IPS-18a (cell line): Measurements from ENCODE around the gene PLCG2.

Experiments used
- H3K27ac ChIP-seq: one replicate; pipeline ENCODE4 v1.5.1; 2013; ENCODE audit warnings: low read length
- H3K27me3 ChIP-seq: one replicate; pipeline ENCODE4 v1.6.1; 2013; ENCODE audit warnings: mild to moderate bottlenecking, low read length; ENCODE audit not compliant: control insufficient read depth, insufficient read depth
- H3K36me3 ChIP-seq: one replicate; pipeline ENCODE4 v1.6.1; 2013; ENCODE audit warnings: low read depth, low read length; ENCODE audit not compliant: control insufficient read depth
- H3K4me1 ChIP-seq: one replicate; pipeline ENCODE4 v1.6.1; 2013; ENCODE audit warnings: low read depth, low read length; ENCODE audit not compliant: control insufficient read depth
- H3K4me3 ChIP-seq: one replicate; pipeline ENCODE4 v1.5.1; 2013; ENCODE audit warnings: low read length
- H3K9ac ChIP-seq: one replicate; pipeline ENCODE4 v1.6.1; 2013; ENCODE audit warnings: mild to moderate bottlenecking, low read length, moderate library complexity
- H3K9me3 ChIP-seq: one replicate; pipeline ENCODE4 v1.6.1; 2013; ENCODE audit warnings: low read depth, low read length; ENCODE audit not compliant: control insufficient read depth

PLCG2 gene

GRCh38 chr16:81939164-81940056, 160.3 kb downstream of the PLCG2 start:
- Histone ChIP-seq H3K4me1 (peaks cover 59% of the 10 kb centered on the region), H3K9me3 (no peaks in the 10 kb centered on the region), H3K36me3 (no peaks in the 10 kb centered on the region), H3K27me3 (peaks cover 3% of the 10 kb centered on the region), H3K27ac (peak overlapping the region; percentile 18), H3K9ac (peak overlapping the region; percentile 1), H3K4me3 (no peak overlapping the region)

GRCh38 chr16:81940781-81941560, 161.9 kb downstream of the PLCG2 start:
- H3K27me3 ChIP-seq: peaks cover 3% of the 10 kb centered on the region
- no peak overlapping the region for H3K9ac ChIP-seq
- H3K27ac ChIP-seq: no peak overlapping the region
- no peak overlapping the region for H3K4me3 ChIP-seq
- no peaks in the 10 kb centered on the region for H3K9me3 ChIP-seq
- H3K36me3 ChIP-seq: no peaks in the 10 kb centered on the region
- H3K4me1 ChIP-seq: peaks cover 68% of the 10 kb centered on the region

GRCh38 chr16:81942007-81942601, 163.0 kb downstream of the PLCG2 start:
- no peaks in the 10 kb centered on the region for H3K36me3 ChIP-seq
- no peak overlapping the region for H3K27ac ChIP-seq
- H3K4me3 ChIP-seq: no peak overlapping the region
- peaks cover 3% of the 10 kb centered on the region for H3K27me3 ChIP-seq
- H3K4me1 ChIP-seq: peaks cover 67% of the 10 kb centered on the region
- no peak overlapping the region for H3K9ac ChIP-seq
- no peaks in the 10 kb centered on the region for H3K9me3 ChIP-seq

GRCh38 chr16:81945665-81946064, 166.6 kb downstream of the PLCG2 start:
- H3K36me3 ChIP-seq: no peaks in the 10 kb centered on the region
- H3K9me3 ChIP-seq: no peaks in the 10 kb centered on the region
- H3K4me3 ChIP-seq: no peak overlapping the region
- no peak overlapping the region for H3K9ac ChIP-seq
- H3K4me1 ChIP-seq: peaks cover 40% of the 10 kb centered on the region
- H3K27me3 ChIP-seq: peaks cover 3% of the 10 kb centered on the region
- no peak overlapping the region for H3K27ac ChIP-seq

GRCh38 chr16:81946206-81946605, 167.1 kb downstream of the PLCG2 start:
- Histone ChIP-seq H3K9ac (no peak overlapping the region), H3K27ac (no peak overlapping the region), H3K4me3 (no peak overlapping the region), H3K36me3 (no peaks in the 10 kb centered on the region), H3K4me1 (peaks cover 35% of the 10 kb centered on the region), H3K9me3 (no peaks in the 10 kb centered on the region), H3K27me3 (peaks cover 3% of the 10 kb centered on the region)

- H3K9me3 ChIP-seq: peaks cover 5% of the 10 kb centered on the region
- H3K27me3 ChIP-seq: no peaks in the 10 kb centered on the region
- no peak overlapping the region for H3K9ac ChIP-seq
- H3K4me1 ChIP-seq: no peaks in the 10 kb centered on the region
- no peak overlapping the region for H3K4me3 ChIP-seq
- no peaks in the 10 kb centered on the region for H3K36me3 ChIP-seq
- no peak overlapping the region for H3K27ac ChIP-seq
These were observed 172.5 kb downstream of the PLCG2 start for GRCh38 chr16:81951564-81951963.

GRCh38 chr16:81956213-81956948, 177.3 kb downstream of the PLCG2 start:
- no peaks in the 10 kb centered on the region for H3K36me3 ChIP-seq
- H3K27me3 ChIP-seq: no peaks in the 10 kb centered on the region
- no peaks in the 10 kb centered on the region for H3K4me1 ChIP-seq
- no peak overlapping the region for H3K27ac ChIP-seq
- H3K9ac ChIP-seq: no peak overlapping the region
- no peak overlapping the region for H3K4me3 ChIP-seq
- peaks cover 5% of the 10 kb centered on the region for H3K9me3 ChIP-seq

- Histone ChIP-seq H3K36me3 (no peaks in the 10 kb centered on the region), H3K27me3 (no peaks in the 10 kb centered on the region), H3K4me3 (no peak overlapping the region), H3K9ac (no peak overlapping the region), H3K27ac (no peak overlapping the region), H3K9me3 (no peaks in the 10 kb centered on the region), H3K4me1 (no peaks in the 10 kb centered on the region)
These were observed 185.7 kb downstream of the PLCG2 start for GRCh38 chr16:81964808-81965207.

GRCh38 chr16:81967358-81967757, 188.3 kb downstream of the PLCG2 start:
- Histone ChIP-seq H3K4me1 (no peaks in the 10 kb centered on the region), H3K36me3 (no peaks in the 10 kb centered on the region), H3K9ac (no peak overlapping the region), H3K27ac (no peak overlapping the region), H3K4me3 (no peak overlapping the region), H3K9me3 (no peaks in the 10 kb centered on the region), H3K27me3 (no peaks in the 10 kb centered on the region)

GRCh38 chr16:81971853-81972252, 192.8 kb downstream of the PLCG2 start:
- Histone ChIP-seq H3K4me3 (no peak overlapping the region), H3K4me1 (peaks cover 31% of the 10 kb centered on the region), H3K9me3 (no peaks in the 10 kb centered on the region), H3K9ac (no peak overlapping the region), H3K36me3 (no peaks in the 10 kb centered on the region), H3K27me3 (no peaks in the 10 kb centered on the region), H3K27ac (no peak overlapping the region)

GRCh38 chr16:81973737-81974136, 194.6 kb downstream of the PLCG2 start:
- H3K4me3 ChIP-seq: no peak overlapping the region
- peaks cover 31% of the 10 kb centered on the region for H3K4me1 ChIP-seq
- no peak overlapping the region for H3K27ac ChIP-seq
- no peaks in the 10 kb centered on the region for H3K27me3 ChIP-seq
- H3K9me3 ChIP-seq: no peaks in the 10 kb centered on the region
- no peaks in the 10 kb centered on the region for H3K36me3 ChIP-seq
- no peak overlapping the region for H3K9ac ChIP-seq
